Measurements from ENCODE around the gene IGSF21.

DNA sequence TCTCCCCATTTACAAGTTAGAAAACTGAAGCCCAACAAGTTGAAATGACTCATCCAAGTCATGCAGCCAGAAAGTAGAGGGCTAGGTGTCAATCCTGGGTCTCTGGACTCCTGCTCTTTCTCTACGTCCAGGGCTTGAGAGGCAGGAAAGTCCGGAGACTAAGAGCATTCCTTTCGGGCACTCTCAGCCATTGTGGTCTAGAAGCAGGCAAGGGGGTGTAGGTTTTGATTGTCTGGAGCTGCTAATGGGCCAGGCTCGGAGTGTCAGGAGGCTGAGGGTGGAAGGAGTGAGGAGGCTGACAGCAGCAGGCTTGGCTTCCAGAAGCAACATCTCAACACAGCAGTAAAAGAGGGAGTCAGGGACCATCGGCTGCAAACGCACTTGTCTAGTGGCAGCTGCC, 265.6 kb downstream of the IGSF21 start:
- TF ChIP-seq CTCF (optimal IDR thresholded peaks at IDR 0.05 in 1 of 3, IDR thresholded peaks at IDR 0.05 in 1 of 3, conservative IDR thresholded peaks at IDR 0.05 in 1 of 3; ENCODE audit: extremely low read depth in 1 of 3, insufficient read depth in 2 of 3, low read length in 3 of 3) (no peak), EZH2 (IDR thresholded peaks at IDR 0.05; ENCODE audit: low read length) (no peak)

Data from keratinocyte (primary cell).